SK-N-SH (cell line): ENCODE measurements around the gene RNU6-9. TPM values are rescaled to one million over a fixed set of nuclear protein-coding genes. Genes with fewer than 3 reads are reported as not detected.

Experiments
- CTCF ChIA-PET: fragments of 300-600, 350-600 bp; formaldehyde crosslinking; extraction: SDS; loops from one replicate; lab custom pipeline; 2021; lab: Yijun Ruan, JAX
- POLR2A ChIA-PET: fragments of 350-600 bp; sonication (Branson Sonifier 250); formaldehyde crosslinking; extraction: SDS; loops from one replicate; lab custom pipeline; 2020; ENCODE audit warnings: antibody characterized with exemption, inconsistent platforms; lab: Yijun Ruan, JAX
- DNase-seq: peaks from one replicate; pipeline ENCODE4 v3.0.0; 2012
- H2AFZ ChIP-seq: fragments of 200-600 bp; sonication (generic); 2 replicates; pipeline ENCODE4 v1.8.1; 2016; ENCODE audit warnings: antibody characterized with exemption, mild to moderate bottlenecking, low read depth
- H3F3A ChIP-seq: fragments of 200-600 bp; sonication (generic); replicated peaks from 2 replicates; pipeline ENCODE3; 2016; ENCODE audit warnings: antibody characterized with exemption, mild to moderate bottlenecking; ENCODE audit not compliant: insufficient read depth
- H3K27ac ChIP-seq, 2 experiments: fragments of 200-500 bp in 1 of 2; fragments of 200-600 bp in 1 of 2; sonication (Bioruptor generic) in 1 of 2; sonication (generic), shearing (Covaris generic) in 1 of 2; 2 replicates each; pipeline versions ENCODE4 v1.5.1 to v1.6.1; 2014 to 2016; ENCODE audit warnings: low read depth in 2 of 2, inconsistent platforms in 1 of 2, low read length in 1 of 2, mild to moderate bottlenecking in 1 of 2, mixed read lengths in 1 of 2
- H3K27me3 ChIP-seq: fragments of 200-600 bp; sonication (generic), shearing (Covaris generic); 2 replicates; pipeline ENCODE4 v1.6.1; 2016; ENCODE audit warnings: mixed run types; ENCODE audit not compliant: insufficient read depth
- H3K36me3 ChIP-seq, 2 experiments: fragments of 200-500 bp in 1 of 2; fragments of 200-600 bp in 1 of 2; sonication (Bioruptor generic) in 1 of 2; sonication (generic) in 1 of 2; replicated peaks in 1 of 2; 2 replicates each; pipeline versions ENCODE3 to v1.5.1; 2014 to 2016; ENCODE audit warnings: low read length in 1 of 2, mild to moderate bottlenecking in 1 of 2; ENCODE audit not compliant: insufficient read depth in 2 of 2, control insufficient read depth in 1 of 2
- H3K4me1 ChIP-seq, 2 experiments: fragments of 200-500 bp in 1 of 2; fragments of 200-600 bp in 1 of 2; sonication (Bioruptor generic) in 1 of 2; sonication (generic), shearing (Covaris generic) in 1 of 2; 2 replicates each; pipeline versions ENCODE4 v1.5.1 to v1.6.1; 2014 to 2016; ENCODE audit warnings: low read depth in 1 of 2, low read length in 1 of 2, mixed run types in 1 of 2; ENCODE audit not compliant: insufficient read depth in 2 of 2, control insufficient read depth in 1 of 2
- H3K4me2 ChIP-seq: fragments of 200-600 bp; sonication (generic), shearing (Covaris generic); 2 replicates; pipeline ENCODE4 v1.6.1; 2017; ENCODE audit warnings: mixed run types
- H3K4me3 ChIP-seq, 2 experiments: fragments of 200-500 bp in 1 of 2; fragments of 200-600 bp in 1 of 2; sonication (Bioruptor generic) in 1 of 2; sonication (generic), shearing (Covaris generic) in 1 of 2; 2 replicates each; pipeline versions ENCODE4 v1.5.1 to v1.8.1; 2014 to 2016; ENCODE audit warnings: low read depth in 2 of 2, inconsistent platforms in 1 of 2, low read length in 1 of 2, mild to moderate bottlenecking in 1 of 2, mixed read lengths in 1 of 2, moderate library complexity in 1 of 2
- H3K79me2 ChIP-seq: fragments of 200-600 bp; sonication (generic); 2 replicates; pipeline ENCODE4 v1.8.1; 2017; ENCODE audit warnings: mild to moderate bottlenecking; ENCODE audit not compliant: insufficient read depth
- H3K9ac ChIP-seq: fragments of 200-600 bp; sonication (generic); 2 replicates; pipeline ENCODE4 v1.6.1; 2017; ENCODE audit warnings: mixed run types
- H3K9me2 ChIP-seq: fragments of 200-600 bp; sonication (generic); 2 replicates; pipeline ENCODE4 v1.6.1; 2017; ENCODE audit warnings: mixed run types
- H3K9me3 ChIP-seq: fragments of 200-600 bp; sonication (generic); 2 replicates; pipeline ENCODE4 v1.6.1; 2017; ENCODE audit warnings: mixed run types, mild to moderate bottlenecking, moderate library complexity
- H4K20me1 ChIP-seq: fragments of 200-600 bp; sonication (generic); 2 replicates; pipeline ENCODE4 v1.6.1; 2017; ENCODE audit warnings: mild to moderate bottlenecking, mixed run types; ENCODE audit not compliant: insufficient read depth
- CTCF ChIP-seq: fragments of 200-600 bp; sonication (generic); IDR thresholded peaks from 2 replicates; pipeline ENCODE4 v1.6.1; 2017; ENCODE audit warnings: antibody characterized with exemption, mild to moderate bottlenecking, moderate library complexity
- FOXJ3 ChIP-seq: sonication (generic); formaldehyde crosslinking; IDR thresholded peaks from 2 replicates; pipeline ENCODE4 v1.5.1; 2020; ENCODE audit warnings: mild to moderate bottlenecking, missing genetic modification reagents
- FOXM1 ChIP-seq: IDR thresholded peaks from 2 replicates; pipeline ENCODE4 v1.4.0; 2012; ENCODE audit warnings: low read depth, mild to moderate bottlenecking
- GATA2 ChIP-seq: sonication (generic); formaldehyde crosslinking; IDR thresholded peaks from 2 replicates; pipeline ENCODE4 v1.5.0; 2020; ENCODE audit warnings: mild to moderate bottlenecking, missing genetic modification reagents
- JUND ChIP-seq: IDR thresholded peaks from 2 replicates; pipeline ENCODE4 v1.4.0; 2012
- MEF2A ChIP-seq: IDR thresholded peaks from 2 replicates; pipeline ENCODE4 v1.4.0; 2012; ENCODE audit warnings: low read depth, borderline replicate concordance
- MXI1 ChIP-seq: IDR thresholded peaks from 2 replicates; pipeline ENCODE4 v1.6.1; 2012; ENCODE audit warnings: mild to moderate bottlenecking, low read depth, low read length, improper control_type of control experiment
- NFIC ChIP-seq: IDR thresholded peaks from 2 replicates; pipeline ENCODE4 v1.4.0; 2012; ENCODE audit warnings: borderline replicate concordance
- POLR2AphosphoS5 ChIP-seq: IDR thresholded peaks from 2 replicates; pipeline ENCODE4 v1.6.1; 2012; ENCODE audit warnings: low read depth, low read length
- RFX5 ChIP-seq: IDR thresholded peaks from 2 replicates; pipeline ENCODE4 v1.6.1; 2012; ENCODE audit warnings: mild to moderate bottlenecking, improper control_type of control experiment, low read length
- RXRA ChIP-seq: IDR thresholded peaks from 2 replicates; pipeline ENCODE4 v1.4.0; 2012; ENCODE audit warnings: low read depth, mild to moderate bottlenecking, borderline replicate concordance
- SMC3 ChIP-seq: IDR thresholded peaks from 2 replicates; pipeline ENCODE4 v1.6.1; 2012; ENCODE audit warnings: low read depth, low read length, improper control_type of control experiment
- TCF12 ChIP-seq: IDR thresholded peaks from 2 replicates; pipeline ENCODE4 v1.4.0; 2012
- TEAD4 ChIP-seq: IDR thresholded peaks from 2 replicates; pipeline ENCODE4 v1.4.0; 2012; ENCODE audit warnings: mild to moderate bottlenecking, borderline replicate concordance; ENCODE audit not compliant: insufficient read depth
- USF1 ChIP-seq: IDR thresholded peaks from 2 replicates; pipeline ENCODE4 v1.4.0; 2012; ENCODE audit warnings: low read depth, borderline replicate concordance
- USF2 ChIP-seq: fragments of 150-350 bp; IDR thresholded peaks from 2 replicates; pipeline ENCODE4 v1.6.1; 2017; ENCODE audit warnings: antibody characterized with exemption, low read length, low read depth, borderline replicate concordance
- ZBTB33 ChIP-seq: IDR thresholded peaks from 2 replicates; pipeline ENCODE4 v1.4.0; 2012; ENCODE audit warnings: low read depth, borderline replicate concordance
- WGBS: methylation state at CpG from one replicate; pipeline ENCODE4 v1.1.6; 2017; ENCODE audit warnings: low lambda C conversion rate; 5-methylcytosine and 5-hydroxymethylcytosine counted together
- polyA plus RNA-seq, 3 experiments: library from polyadenylated mRNA; depleted of rRNA; stranded (reverse); fragments of >200 nt; gene quantifications; 2 replicates each; pipeline ENCODE4 v1.2.3, GENCODE V29; 2012

The RNU6-9 gene
- polyA plus RNA-seq, 1 of the 3 experiments (the other 2 are of a cell fraction), result not detected

- H3F3A ChIP-seq, result peaks cover 22% of the 10 kb centered on the region
- ChIA-PET POLR2A (no interaction called here), CTCF (interaction anchor here (1.2 kb wide), 1 partner anchor 10 kb away, joined by 3 read pairs; no protein-coding TSS in a partner anchor)
- H3K9me3 ChIP-seq, result no peaks in the 10 kb centered on the region
- no peaks in the 10 kb centered on the region for H3K79me2 ChIP-seq
- no peaks in the 10 kb centered on the region for H3K9me2 ChIP-seq
- H3K9ac ChIP-seq, result no peak overlapping the region
- no peak overlapping the region; a peak in 1 of 4 replicates for H3K27ac ChIP-seq
- peaks cover 4 to 16% of the 10 kb centered on the region in 2 experiments; a peak in 2 of 4 replicates for H3K4me1 ChIP-seq
- no peaks in the 10 kb centered on the region for H4K20me1 ChIP-seq
- H3K36me3 ChIP-seq, result peaks cover 3 to 41% of the 10 kb centered on the region in 2 experiments
- no peak overlapping the region for H2AFZ ChIP-seq
- no peak overlapping the region for H3K4me2 ChIP-seq
- DNase-seq, result no peak
- H3K27me3 ChIP-seq, result no peaks in the 10 kb centered on the region
- H3K4me3 ChIP-seq, result no peak overlapping the region
- no peak for TF ChIP-seq NFIC
- no peak for TF ChIP-seq RFX5
- no peak for TF ChIP-seq USF1
- no peak for TF ChIP-seq POLR2AphosphoS5
- no peak for TF ChIP-seq SMC3
- WGBS, result no CpG with 5 or more reads among the region's 22 CpGs
Observed at GRCh38 chr19:873561-874041, 19.7 kb upstream of the RNU6-9 start.

- H3K4me1 ChIP-seq, result peaks cover 0 to 16% of the 10 kb centered on the region in 2 experiments; a peak in 1 of 4 replicates
- no peak overlapping the region for H3K4me2 ChIP-seq
- H3K27ac ChIP-seq, result no peak overlapping the region
- H3K27me3 ChIP-seq, result no peaks in the 10 kb centered on the region
- H3K9me2 ChIP-seq, result no peaks in the 10 kb centered on the region
- DNase-seq, result no peak
- no peaks in the 10 kb centered on the region for H3K9me3 ChIP-seq
- H3K9ac ChIP-seq, result no peak overlapping the region
- H3F3A ChIP-seq, result peaks cover 12% of the 10 kb centered on the region
- CTCF ChIA-PET, result no interaction called here
- H4K20me1 ChIP-seq, result no peaks in the 10 kb centered on the region
- H3K79me2 ChIP-seq, result no peaks in the 10 kb centered on the region
- H3K4me3 ChIP-seq, result no peak overlapping the region
- H3K36me3 ChIP-seq, result peaks cover 3 to 36% of the 10 kb centered on the region in 2 experiments
- POLR2A ChIA-PET, result no interaction called here
- no peak overlapping the region for H2AFZ ChIP-seq
- 94% methylated on average over 26 of the region's 28 CpGs for WGBS
- TF ChIP-seq TEAD4 (no peak), CTCF (peak; percentile 7; the same call in 1 of the 2 replicates)
Observed at GRCh38 chr19:875265-875879, 17.9 kb upstream of the RNU6-9 start.

GRCh38 chr19:876089-876488 is 17.2 kb upstream of the RNU6-9 start:
- H3K4me1 ChIP-seq, result peaks cover 0 to 10% of the 10 kb centered on the region in 2 experiments; a peak in 1 of 4 replicates
- H3K27ac ChIP-seq, result no peak overlapping the region
- H3K27me3 ChIP-seq, result no peaks in the 10 kb centered on the region
- no peaks in the 10 kb centered on the region for H3K9me2 ChIP-seq
- no peaks in the 10 kb centered on the region for H3K9me3 ChIP-seq
- H4K20me1 ChIP-seq, result no peaks in the 10 kb centered on the region
- no peak overlapping the region for H3K4me2 ChIP-seq
- 92% methylated on average over 18 of the region's 18 CpGs for WGBS
- H3K36me3 ChIP-seq, result peaks cover 5 to 34% of the 10 kb centered on the region in 2 experiments
- no peak overlapping the region for H3K9ac ChIP-seq
- H2AFZ ChIP-seq, result no peak overlapping the region
- H3K4me3 ChIP-seq, result no peak overlapping the region
- DNase-seq, result no peak
- CTCF ChIA-PET, result no interaction called here
- POLR2A ChIA-PET, result no interaction called here
- peaks cover 11% of the 10 kb centered on the region for H3F3A ChIP-seq
- H3K79me2 ChIP-seq, result no peaks in the 10 kb centered on the region
- no peak for TF ChIP-seq JUND
- no peak for TF ChIP-seq FOXJ3 (CRISPR knock-in tag)
- no peak for TF ChIP-seq USF2
- no peak for TF ChIP-seq GATA2
- no peak for TF ChIP-seq POLR2AphosphoS5
- TF ChIP-seq MXI1, result no peak
- no peak for TF ChIP-seq RFX5
- TF ChIP-seq FOXM1, result no peak
- no peak for TF ChIP-seq ZBTB33
- TF ChIP-seq TCF12, result no peak
- no peak for TF ChIP-seq RXRA
- no peak for TF ChIP-seq MEF2A
